Psoas muscle (tissue), 8 donors: Measurements from ENCODE around the gene NSMCE3. TPM values are rescaled to one million over a fixed set of nuclear protein-coding genes. Genes with fewer than 3 reads are reported as not detected.
"Not testable (repeated sequence)": the region's sequence is repeated elsewhere in the genome, so short reads cannot be mapped to it uniquely, and the experiment has no call there.

Experiments used
- ATAC-seq, 4 donors: fragments of 200-7000 bp; cut with Tn5 transposase; one replicate each; pipeline ENCODE4 v1.9.1; 2020; ENCODE audit warnings: moderate library complexity in 3 of 4, mild to moderate bottlenecking in 2 of 4
- DNase-seq, 2 donors: peaks; one replicate each; pipeline ENCODE4 v3.0.0-alpha.2; 2020
- H3K27ac ChIP-seq: fragments of 200-600 bp; one replicate; pipeline ENCODE4 v1.8.0; 2022
- H3K27me3 ChIP-seq, 3 donors: fragments of 200-600 bp in 1 of 3; one replicate each; pipeline versions ENCODE4 v1.6.1 to v1.8.0; 2013 to 2022; ENCODE audit warnings: low read length in 2 of 3, mild to moderate bottlenecking in 2 of 3, moderate library complexity in 1 of 3; ENCODE audit not compliant: insufficient read depth in 3 of 3
- H3K36me3 ChIP-seq, 2 donors: fragments of 200-600 bp in 1 of 2; one replicate each; pipeline versions ENCODE4 v1.6.1 to v1.8.0; 2013 to 2022; ENCODE audit warnings: low read depth in 1 of 2, mild to moderate bottlenecking in 1 of 2, moderate library complexity in 1 of 2; ENCODE audit not compliant: insufficient read depth in 1 of 2
- H3K4me1 ChIP-seq: fragments of 200-600 bp; one replicate; pipeline ENCODE4 v1.8.0; 2022
- H3K4me3 ChIP-seq: fragments of 200-600 bp; one replicate; pipeline ENCODE4 v1.8.0; 2022; ENCODE audit warnings: mild to moderate bottlenecking
- H3K9me3 ChIP-seq: fragments of 200-600 bp; one replicate; pipeline ENCODE4 v1.8.0; 2022
- WGBS, 3 donors: extraction: QIAGEN DNeasy Blood & Tissue Kit; methylation state at CpG; one replicate each; pipeline versions ENCODE4 v1.1.6 to v1.1.7; 2013; 5-methylcytosine and 5-hydroxymethylcytosine counted together
- intact Hi-C, 2 donors: fragments of 100-400 bp; cut with DNase I; formaldehyde crosslinking; loops; one replicate each; pipeline versions ENCODE4 v1.11.0 to v1.14.2; 2022
- polyA plus RNA-seq, 3 donors: library from polyadenylated mRNA; stranded (reverse); fragments of 200-250 nt; gene quantifications; one replicate each; pipeline ENCODE4 v1.2.3, GENCODE V29; 2013
- total RNA-seq, 4 donors: library from RNA; stranded (reverse); fragmentation: NEBNext Ultra II Directional in 2 of 4; extraction: Animal tissue kit (Norgen Biotek cat#: 25700) in 2 of 4; gene quantifications; one replicate each; pipeline versions ENCODE4 v1.2.1 to v1.2.4, GENCODE V29; 2021 to 2023
- TF ChIP-seq, protein P1 (sequence below): fragments of 200-600 bp; IDR thresholded peaks from one replicate; pipeline ENCODE4 v1.8.0; 2022; ENCODE audit warnings: antibody characterized with exemption
- donor health status: healthy with polysubstance abuse.
- donor health status: DM: no; HTN: no; CAD: no; lungs with moderate emphysema.
- donor health status: Bipolar disorder and iron deficiency.
- donor health status: healthy.
- donor health status: DM: yes; HTN: yes; CAD: no.
- donor health status: DM: no; HTN: no; CAD: no.
- donor health status: DM: no; HTN: no; CAD: no.
- donor health status: DM: yes; HTN: yes; CAD: no.

NSMCE3 gene
- total and polyA plus RNA-seq, 7 donors, result 4.6 to 6.5 (median 5.5) TPM

DNA sequence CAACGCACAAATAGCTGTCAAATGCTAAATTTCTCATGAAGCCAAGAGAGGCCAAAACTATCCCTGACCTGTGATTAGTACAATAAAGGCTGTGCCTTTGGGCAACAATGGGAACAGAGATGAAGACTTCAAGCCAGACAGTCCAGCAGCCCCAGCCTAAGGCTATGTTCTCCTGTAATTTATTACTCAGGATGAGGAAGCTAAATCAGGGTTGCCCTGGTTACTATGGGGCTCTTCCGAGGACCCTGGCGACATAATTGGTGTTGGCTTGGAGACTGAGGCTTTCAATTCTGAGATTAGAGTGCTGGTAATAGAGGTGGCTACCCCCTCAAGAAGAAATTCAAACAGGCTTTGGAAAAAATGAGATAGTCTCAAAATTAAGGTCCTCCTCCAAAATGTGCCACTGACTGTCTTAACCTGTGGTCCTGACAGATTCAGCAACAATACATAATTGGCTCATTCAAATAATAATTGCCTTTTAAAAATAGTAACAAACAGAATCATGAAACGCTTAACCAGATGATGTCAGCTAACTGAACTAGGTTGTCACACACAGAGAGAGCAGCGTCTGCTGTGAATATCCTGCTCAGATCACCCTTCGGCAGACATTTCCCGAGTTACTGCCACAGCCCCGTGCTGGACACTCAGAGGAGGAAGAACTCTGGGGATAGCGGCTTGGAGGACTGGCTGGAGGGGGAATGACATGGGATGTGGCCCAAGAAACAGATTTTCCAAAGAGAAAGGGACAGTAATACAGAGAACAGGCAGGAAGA is 43.0 kb downstream of the NSMCE3 start:
- TF ChIP-seq, protein P1, sequence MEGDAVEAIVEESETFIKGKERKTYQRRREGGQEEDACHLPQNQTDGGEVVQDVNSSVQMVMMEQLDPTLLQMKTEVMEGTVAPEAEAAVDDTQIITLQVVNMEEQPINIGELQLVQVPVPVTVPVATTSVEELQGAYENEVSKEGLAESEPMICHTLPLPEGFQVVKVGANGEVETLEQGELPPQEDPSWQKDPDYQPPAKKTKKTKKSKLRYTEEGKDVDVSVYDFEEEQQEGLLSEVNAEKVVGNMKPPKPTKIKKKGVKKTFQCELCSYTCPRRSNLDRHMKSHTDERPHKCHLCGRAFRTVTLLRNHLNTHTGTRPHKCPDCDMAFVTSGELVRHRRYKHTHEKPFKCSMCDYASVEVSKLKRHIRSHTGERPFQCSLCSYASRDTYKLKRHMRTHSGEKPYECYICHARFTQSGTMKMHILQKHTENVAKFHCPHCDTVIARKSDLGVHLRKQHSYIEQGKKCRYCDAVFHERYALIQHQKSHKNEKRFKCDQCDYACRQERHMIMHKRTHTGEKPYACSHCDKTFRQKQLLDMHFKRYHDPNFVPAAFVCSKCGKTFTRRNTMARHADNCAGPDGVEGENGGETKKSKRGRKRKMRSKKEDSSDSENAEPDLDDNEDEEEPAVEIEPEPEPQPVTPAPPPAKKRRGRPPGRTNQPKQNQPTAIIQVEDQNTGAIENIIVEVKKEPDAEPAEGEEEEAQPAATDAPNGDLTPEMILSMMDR, result no peak
- Histone ChIP-seq H3K9me3 (no peaks in the 10 kb centered on the region), H3K4me1 (no peaks in the 10 kb centered on the region), H3K27ac (no peak overlapping the region), H3K36me3 (no peaks in the 10 kb centered on the region), H3K4me3 (no peak overlapping the region), H3K27me3 (peaks cover 0 to 16% (median 5%) of the 10 kb centered on the region in 3 donors)
- intact Hi-C loops, result loop anchor here in 1 of 2 donors (10.0 kb wide), 1 partner anchor 78 kb away; no protein-coding TSS in a partner anchor
- 50 to 52% (median 50%) methylated on average over 9 of the region's 9 CpGs for WGBS, 3 donors
- DNase-seq, result no peak
- ATAC-seq, result no peak

DNA sequence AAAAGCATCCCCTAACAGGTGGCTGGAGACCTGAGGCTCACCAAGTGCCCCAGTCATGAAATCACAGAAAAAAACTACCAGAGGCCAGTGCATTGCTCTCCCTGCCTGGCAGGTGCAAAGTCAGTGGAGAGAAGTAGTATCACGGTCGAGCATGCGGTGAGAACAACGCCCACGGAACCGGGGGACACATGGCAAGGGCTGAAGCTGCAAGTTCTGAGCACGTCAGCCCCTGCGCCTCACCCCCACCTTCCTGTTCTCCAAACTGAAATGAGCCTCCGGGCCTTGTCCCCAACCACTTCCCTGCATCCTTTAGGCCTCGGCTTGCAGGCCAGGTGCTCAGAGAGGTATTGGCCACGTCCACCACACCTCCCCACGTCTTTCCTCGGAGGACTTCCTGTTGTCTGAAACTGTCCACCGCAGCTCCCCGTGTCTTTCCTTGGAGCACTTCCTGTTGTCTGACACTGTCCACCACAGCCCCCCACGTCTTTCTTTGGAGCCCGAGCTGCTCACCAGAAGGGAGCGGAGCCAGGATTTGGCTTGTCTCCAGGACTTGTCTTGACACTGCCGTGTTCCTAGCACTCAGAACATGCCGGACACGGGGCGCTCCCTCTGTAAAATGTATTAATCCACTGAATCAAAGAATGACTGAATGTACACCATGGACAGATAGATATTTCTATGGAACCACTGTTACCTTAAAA is 43.9 kb downstream of the NSMCE3 start:
- Histone ChIP-seq H3K36me3 (no peaks in the 10 kb centered on the region), H3K4me1 (no peaks in the 10 kb centered on the region), H3K27me3 (peaks cover 0 to 16% (median 5%) of the 10 kb centered on the region in 3 donors), H3K4me3 (no peak overlapping the region), H3K27ac (no peak overlapping the region), H3K9me3 (no peaks in the 10 kb centered on the region)
- TF ChIP-seq, protein P1, result no peak
- ATAC-seq, result no peak
- 63 to 64% (median 63%) methylated on average over 22 of the region's 22 CpGs for WGBS, 3 donors
- intact Hi-C loops, result loop anchor here in 1 of 2 donors (10.0 kb wide), 1 partner anchor 79 kb away; no protein-coding TSS in a partner anchor
- no peak for DNase-seq

DNA sequence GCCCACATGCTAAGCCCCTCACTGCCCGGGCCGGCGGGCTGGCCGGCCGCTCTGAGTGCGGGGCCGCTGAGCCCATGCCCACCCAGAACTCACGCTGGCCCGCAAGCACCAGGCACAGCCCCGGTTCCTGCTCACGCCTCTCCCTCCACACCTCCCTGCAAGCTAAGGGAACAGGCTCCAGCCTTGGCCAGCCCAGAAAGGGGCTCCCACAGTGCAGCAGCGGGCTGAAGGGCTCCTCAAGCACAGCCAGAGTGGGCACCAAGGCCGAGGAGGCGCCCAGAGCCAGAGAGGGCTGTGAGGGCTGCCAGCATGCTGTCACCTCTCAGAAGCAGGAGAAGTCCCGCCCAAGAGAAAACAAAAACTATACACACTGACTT is 44.6 kb downstream of the NSMCE3 start:
- H3K4me1 ChIP-seq, H3K27ac ChIP-seq, H3K36me3 ChIP-seq, H3K9me3 ChIP-seq, DNase-seq, H3K4me3 ChIP-seq, ATAC-seq: not testable (repeated sequence)
- intact Hi-C loops, result loop anchor here in 1 of 2 donors (10.0 kb wide), 1 partner anchor 80 kb away; no protein-coding TSS in a partner anchor
- 90 to 94% (median 92%) methylated on average over 8 to 15 of the region's 15 CpGs for WGBS, 3 donors
- peaks cover 0 to 16% (median 5%) of the 10 kb centered on the region in 3 donors for H3K27me3 ChIP-seq

DNA sequence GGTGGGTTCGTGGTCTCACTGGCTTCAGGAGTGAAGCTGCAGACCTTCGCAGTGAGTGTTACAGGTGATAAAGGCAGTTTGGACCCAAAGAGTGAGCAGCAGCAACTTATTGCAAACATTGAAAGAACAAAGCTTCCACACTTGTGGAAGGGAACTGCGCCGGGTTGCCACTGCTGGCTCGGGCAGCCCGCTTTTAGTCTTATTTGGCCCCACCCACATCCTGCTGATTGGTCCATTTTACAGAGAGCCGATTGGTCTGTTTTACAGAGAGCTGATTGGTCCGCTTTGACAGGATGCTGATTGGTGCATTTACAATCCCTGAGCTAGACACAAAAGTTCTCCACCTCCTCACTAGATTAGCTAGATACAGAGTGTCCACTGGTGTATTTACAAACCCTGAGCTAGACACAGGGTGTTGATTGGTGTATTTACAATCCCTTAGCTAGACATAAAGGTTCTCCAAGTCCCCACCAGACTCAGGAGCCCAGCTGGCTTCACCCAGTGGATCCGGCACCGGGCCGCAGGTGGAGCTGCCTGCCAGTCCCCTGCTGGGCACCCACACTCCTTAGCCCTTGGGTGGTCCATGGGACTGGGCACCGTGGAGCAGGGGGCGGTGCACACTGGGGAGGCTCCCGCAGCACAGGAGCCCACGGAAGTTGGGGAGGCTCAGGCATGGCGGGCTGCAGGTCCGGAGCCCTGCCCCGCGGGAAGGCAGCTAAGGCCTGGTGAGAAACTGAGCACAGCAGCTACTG is 45.2 kb downstream of the NSMCE3 start:
- DNase-seq, H3K4me1 ChIP-seq, H3K4me3 ChIP-seq, ATAC-seq, H3K9me3 ChIP-seq, H3K27ac ChIP-seq, H3K36me3 ChIP-seq: not testable (repeated sequence)
- intact Hi-C loops, result loop anchor here in 1 of 2 donors (10.0 kb wide), 1 partner anchor 80 kb away; no protein-coding TSS in a partner anchor
- H3K27me3 ChIP-seq, result peaks cover 0 to 13% (median 5%) of the 10 kb centered on the region in 3 donors
- 93 to 95% (median 95%) methylated on average over 16 to 19 of the region's 19 CpGs for WGBS, 3 donors

DNA sequence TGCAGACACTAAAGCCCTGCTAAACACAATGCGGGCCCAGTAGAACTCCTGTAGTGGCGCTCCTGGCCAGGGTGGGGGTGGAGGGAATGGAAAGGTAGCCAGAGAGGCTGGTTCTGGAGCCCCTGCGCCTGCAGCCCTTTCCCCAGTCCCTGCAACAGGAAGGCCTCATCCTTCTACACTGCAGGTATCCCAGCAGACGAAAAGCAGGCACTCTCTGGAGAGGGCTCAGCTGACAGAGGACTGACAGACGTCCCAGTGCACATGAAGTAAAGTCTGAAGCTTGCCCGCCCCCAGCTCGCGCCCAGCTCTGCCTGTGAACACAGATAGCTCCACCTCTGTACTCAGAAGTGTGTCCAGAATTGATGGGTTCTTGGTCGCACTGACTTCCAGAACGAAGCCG is 46.0 kb downstream of the NSMCE3 start:
- 79 to 83% (median 81%) methylated on average over 11 of the region's 11 CpGs for WGBS, 3 donors
- Histone ChIP-seq H3K36me3 (no peaks in the 10 kb centered on the region), H3K9me3 (no peaks in the 10 kb centered on the region), H3K27me3 (peaks cover 0 to 13% (median 5%) of the 10 kb centered on the region in 3 donors), H3K4me3 (no peak overlapping the region), H3K27ac (no peak overlapping the region), H3K4me1 (no peaks in the 10 kb centered on the region)
- DNase-seq, result no peak
- TF ChIP-seq, protein P1, result no peak
- intact Hi-C loops, result loop anchor here in 1 of 2 donors (10.0 kb wide), 1 partner anchor 81 kb away; no protein-coding TSS in a partner anchor
- ATAC-seq, result no peak
